H1 (cell line): ENCODE measurements around the gene ATP2C1. TPM values are rescaled to one million over a fixed set of nuclear protein-coding genes. Genes with fewer than 3 reads are reported as not detected.

Source experiments
- CTCF ChIA-PET: fragments of 300-600 bp; sonication (Branson Sonifier 250); formaldehyde crosslinking; loops from one replicate; lab custom pipeline; 2021; ENCODE audit not compliant: partially characterized antibody; lab: Charles Lee
- POLR2A ChIA-PET: fragments of 300-600 bp; sonication (Branson Sonifier 250); formaldehyde crosslinking; loops from one replicate; lab custom pipeline; 2021; ENCODE audit warnings: inconsistent platforms; ENCODE audit not compliant: partially characterized antibody; lab: Charles Lee
- DNase-seq, 2 experiments: peaks; one replicate each; pipeline versions ENCODE4 v3.0.0 to v3.0.0-alpha.2; 2010 to 2022; ENCODE audit warnings: low spot score in 2 of 2, low read depth in 1 of 2, mixed read lengths in 1 of 2
- FAIRE-seq: peaks from 2 replicates; lab custom pipeline; 2011; peaks lifted over from hg19 to GRCh38; lab: Jason Lieb, UNC
- H2AFZ ChIP-seq: 2 replicates; pipeline ENCODE4 v1.8.1; 2012; ENCODE audit warnings: low read length, inconsistent platforms
- H2AK5ac ChIP-seq: 2 replicates; pipeline ENCODE4 v1.6.1; 2013; ENCODE audit warnings: low read depth, low read length
- H2BK120ac ChIP-seq: replicated peaks from 2 replicates; pipeline ENCODE3; 2013; ENCODE audit warnings: low read depth, low read length, inconsistent platforms
- H2BK12ac ChIP-seq: 2 replicates; pipeline ENCODE4 v1.6.1; 2013; ENCODE audit warnings: low read depth, low read length
- H2BK15ac ChIP-seq: 2 replicates; pipeline ENCODE4 v1.6.1; 2013; ENCODE audit warnings: low read length
- H2BK20ac ChIP-seq: 2 replicates; pipeline ENCODE4 v1.6.1; 2013; ENCODE audit warnings: low read length
- H2BK5ac ChIP-seq: 2 replicates; pipeline ENCODE4 v1.6.1; 2013; ENCODE audit warnings: low read depth, low read length
- H3K14ac ChIP-seq: 2 replicates; pipeline ENCODE4 v1.6.1; 2013; ENCODE audit warnings: inconsistent platforms; ENCODE audit not compliant: insufficient read length
- H3K18ac ChIP-seq: 2 replicates; pipeline ENCODE4 v1.6.1; 2013; ENCODE audit warnings: low read length; ENCODE audit errors: extremely low read depth
- H3K23ac ChIP-seq: 2 replicates; pipeline ENCODE4 v1.6.1; 2013; ENCODE audit warnings: inconsistent platforms; ENCODE audit not compliant: insufficient read length
- H3K23me2 ChIP-seq: 2 replicates; pipeline ENCODE4 v1.6.1; 2013; ENCODE audit warnings: low read depth, low read length
- H3K27ac ChIP-seq: 2 replicates; pipeline ENCODE4 v1.6.1; 2011; ENCODE audit warnings: low read depth, low read length, inconsistent platforms
- H3K27me3 ChIP-seq, 4 experiments: replicated peaks in 1 of 4; 1 replicate in 1 of 4; 2 replicates in 3 of 4; pipeline versions ENCODE4 v1.6.1 to v1.8.1; 2011 to 2013; ENCODE audit warnings: low read length in 3 of 4, mild to moderate bottlenecking in 3 of 4, inconsistent platforms in 2 of 4, mixed read lengths in 2 of 4, moderate library complexity in 1 of 4; ENCODE audit not compliant: control insufficient read depth in 3 of 4, insufficient read depth in 3 of 4; ENCODE audit errors: extremely low read depth in 1 of 4
- H3K36me3 ChIP-seq, 4 experiments: 2 replicates each; pipeline versions ENCODE4 v1.6.1 to v1.8.1; 2011 to 2013; ENCODE audit warnings: mild to moderate bottlenecking in 4 of 4, low read length in 3 of 4, moderate library complexity in 2 of 4, control low read depth in 1 of 4, inconsistent platforms in 1 of 4; ENCODE audit not compliant: insufficient read depth in 4 of 4, control insufficient read depth in 2 of 4
- H3K4ac ChIP-seq: replicated peaks from 2 replicates; pipeline ENCODE3; 2013; ENCODE audit warnings: low read length, low read depth, mixed read lengths, inconsistent platforms; ENCODE audit not compliant: insufficient read length
- H3K4me1 ChIP-seq, 4 experiments: replicated peaks in 1 of 4; 1 replicate in 1 of 4; 2 replicates in 3 of 4; pipeline versions ENCODE4 v1.6.1 to v1.8.1; 2011 to 2013; ENCODE audit warnings: low read length in 3 of 4, inconsistent platforms in 2 of 4, mixed read lengths in 1 of 4; ENCODE audit not compliant: insufficient read depth in 4 of 4, control insufficient read depth in 3 of 4
- H3K4me2 ChIP-seq, 2 experiments: 2 replicates each; pipeline versions ENCODE4 v1.6.1 to v1.8.1; 2011 to 2013; ENCODE audit warnings: low read depth in 2 of 2, low read length in 2 of 2, control low read depth in 1 of 2, inconsistent platforms in 1 of 2, mild to moderate bottlenecking in 1 of 2; ENCODE audit not compliant: insufficient read depth in 1 of 2
- H3K4me3 ChIP-seq, 4 experiments: fragments of 200-600, 300-600 bp in 1 of 4; sonication (generic), shearing (Covaris generic), sonication (Bioruptor Twin) in 1 of 4; 2 replicates each; pipeline versions ENCODE4 v1.5.1 to v1.8.1; 2011 to 2016; ENCODE audit warnings: low read length in 4 of 4, low read depth in 3 of 4, control low read depth in 2 of 4, inconsistent platforms in 2 of 4, mild to moderate bottlenecking in 2 of 4, mixed read lengths in 1 of 4, moderate library complexity in 1 of 4; ENCODE audit not compliant: insufficient read depth in 2 of 4; ENCODE audit errors: extremely low read depth in 1 of 4
- H3K56ac ChIP-seq: replicated peaks from 2 replicates; pipeline ENCODE3; 2013; ENCODE audit warnings: low read depth, mild to moderate bottlenecking, mixed read lengths, low read length, inconsistent platforms; ENCODE audit not compliant: insufficient read length
- H3K79me1 ChIP-seq: 2 replicates; pipeline ENCODE4 v1.6.1; 2013; ENCODE audit warnings: low read depth, low read length, control low read depth
- H3K79me2 ChIP-seq, 2 experiments: 2 replicates each; pipeline versions ENCODE4 v1.6.1 to v1.8.1; 2012 to 2013; ENCODE audit warnings: low read length in 2 of 2, mild to moderate bottlenecking in 2 of 2, inconsistent platforms in 1 of 2; ENCODE audit not compliant: insufficient read depth in 2 of 2, control insufficient read depth in 1 of 2
- H3K9ac ChIP-seq, 4 experiments: replicated peaks in 1 of 4; 1 replicate in 1 of 4; 2 replicates in 3 of 4; pipeline versions ENCODE4 v1.6.1 to v1.8.1; 2011 to 2013; ENCODE audit warnings: low read depth in 3 of 4, low read length in 3 of 4, control low read depth in 2 of 4, mild to moderate bottlenecking in 2 of 4, moderate library complexity in 2 of 4, inconsistent platforms in 1 of 4; ENCODE audit errors: extremely low read depth in 1 of 4
- H3K9me3 ChIP-seq, 2 experiments: 2 replicates each; pipeline versions ENCODE4 v1.6.1 to v1.8.1; 2012 to 2013; ENCODE audit warnings: mild to moderate bottlenecking in 2 of 2, moderate library complexity in 2 of 2, control low read depth in 1 of 2, inconsistent platforms in 1 of 2, low read depth in 1 of 2, low read length in 1 of 2, mixed read lengths in 1 of 2; ENCODE audit not compliant: insufficient read depth in 2 of 2
- H4K20me1 ChIP-seq, 2 experiments: replicated peaks in 1 of 2; 2 replicates each; pipeline versions ENCODE3 to v1.8.1; 2011 to 2013; ENCODE audit warnings: inconsistent platforms in 2 of 2, low read length in 2 of 2, mild to moderate bottlenecking in 1 of 2; ENCODE audit not compliant: insufficient read depth in 2 of 2, control insufficient read depth in 1 of 2
- H4K5ac ChIP-seq: 2 replicates; pipeline ENCODE4 v1.6.1; 2013; ENCODE audit warnings: low read length, low read depth, mixed read lengths, inconsistent platforms; ENCODE audit not compliant: insufficient read length
- H4K8ac ChIP-seq: 2 replicates; pipeline ENCODE4 v1.8.0; 2013; ENCODE audit warnings: mild to moderate bottlenecking, moderate library complexity, low read length, inconsistent platforms; ENCODE audit not compliant: insufficient read depth; ENCODE audit errors: extremely low read depth
- H4K91ac ChIP-seq: replicated peaks from 2 replicates; pipeline ENCODE3; 2013; ENCODE audit warnings: low read length, mixed read lengths, inconsistent platforms; ENCODE audit not compliant: insufficient read length
- BACH1 ChIP-seq: IDR thresholded peaks from 2 replicates; pipeline ENCODE4 v1.6.1; 2012; ENCODE audit warnings: low read length, improper control_type of control experiment
- E2F6 ChIP-seq: IDR thresholded peaks from 2 replicates; pipeline ENCODE4 v1.6.1; 2012; ENCODE audit warnings: inconsistent platforms
- EGR1 ChIP-seq: IDR thresholded peaks from 2 replicates; pipeline ENCODE4 v1.6.1; 2011; ENCODE audit warnings: low read depth, low read length, borderline replicate concordance
- EZH2 ChIP-seq: fragments of 200-600 bp; sonication (generic); IDR thresholded peaks from 2 replicates; pipeline ENCODE4 v1.7.1; 2012; ENCODE audit warnings: low read depth, mild to moderate bottlenecking, moderate library complexity, low read length, inconsistent platforms; ENCODE audit not compliant: severe bottlenecking
- KDM1A ChIP-seq: fragments of 200-600, 300-600 bp; sonication (generic); IDR thresholded peaks from 2 replicates; pipeline ENCODE4 v1.7.1; 2016; ENCODE audit warnings: mild to moderate bottlenecking, low read length, borderline replicate concordance
- WGBS, 2 experiments: shearing (Covaris generic) in 1 of 2; methylation state at CpG; one replicate each; pipeline versions ENCODE4 v1.1.6 to v1.1.7; 2013 to 2015; ENCODE audit warnings: low lambda C conversion rate in 2 of 2, mixed read lengths in 2 of 2, inconsistent platforms in 1 of 2, low coverage in 1 of 2, missing lambda C conversion rate in 1 of 2; ENCODE audit not compliant: insufficient replicate concordance in 2 of 2, insufficient coverage in 1 of 2, insufficient read length in 1 of 2; ENCODE audit errors: extremely low coverage in 1 of 2, missing lambda C conversion rate in 1 of 2; 5-methylcytosine and 5-hydroxymethylcytosine counted together
- polyA plus RNA-seq, 7 experiments: library from polyadenylated mRNA; depleted of rRNA in 3 of 7; stranded (reverse) in 5 of 7; unstranded in 2 of 7; fragments of >200 nt in 5 of 7; fragments of 200-250 nt in 2 of 7; gene quantifications; 1 replicate in 5 of 7; 2 replicates in 1 of 7; 4 replicates in 1 of 7; pipeline versions ENCODE4 v1.2.1 to v1.2.3, GENCODE V29; 2011 to 2013; ENCODE audit warnings: missing spikeins in 2 of 7, mixed read lengths in 2 of 7
- total RNA-seq: library from RNA; stranded (reverse); fragmentation: NEBNext Ultra II Directional; extraction: Animal tissue kit (Norgen Biotek cat#: 25700); gene quantifications from 2 replicates; pipeline ENCODE4 v1.2.1, GENCODE V29; 2021
- TF ChIP-seq, protein P1 (sequence below): IDR thresholded peaks from 2 replicates; pipeline ENCODE4 v1.6.1; 2012; ENCODE audit warnings: low read length, inconsistent platforms

Gene ATP2C1
- total and polyA plus RNA-seq, 2 of the 8 experiments (the other 6 are each of a cell fraction or from before 2014, with no cell fraction given) = 50.7 to 68.5 TPM

DNA sequence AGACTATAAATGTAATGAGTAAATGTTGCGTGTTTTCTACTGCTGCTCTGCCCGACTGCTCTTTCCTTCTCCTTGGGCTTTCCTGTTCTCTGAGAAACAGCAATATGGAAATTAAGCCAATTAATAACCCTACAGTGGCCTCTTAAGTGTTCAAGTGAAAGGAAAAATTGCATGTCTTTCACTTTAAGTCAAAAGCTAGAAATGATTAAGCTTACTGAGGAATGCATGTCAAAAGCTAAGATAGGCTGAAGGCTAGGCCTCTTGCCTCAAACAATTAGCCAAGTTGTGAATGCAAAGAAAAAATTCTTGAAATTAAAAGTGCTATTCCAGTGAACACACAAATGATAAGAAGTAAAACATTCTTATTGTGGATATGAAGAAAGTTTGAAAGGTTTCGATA is 55.0 kb downstream of the ATP2C1 start:
- Histone ChIP-seq H2BK15ac (no peak overlapping the region), H2AK5ac (no peak overlapping the region), H3K79me2 (0 out of 4 replicates have a peak, but pooled peaks cover 0 to 2% of the 10 kb centered on the region in 2 experiments), H3K23ac (no peak overlapping the region), H3K14ac (no peak overlapping the region), H4K20me1 (peaks cover 0 to 2% of the 10 kb centered on the region in 2 experiments), H3K27ac (no peak overlapping the region), H4K91ac (no peak overlapping the region), H3K4me1 (no peaks in the 10 kb centered on the region), H3K18ac (no peak overlapping the region), H3K27me3 (no peaks in the 10 kb centered on the region), H4K5ac (no peak overlapping the region), H3K4me2 (no peak overlapping the region), H3K79me1 (no peaks in the 10 kb centered on the region), H4K8ac (no peak overlapping the region), H2BK120ac (no peak overlapping the region), H3K56ac (no peak overlapping the region), H2BK20ac (no peak overlapping the region), H3K4me3 (no peak overlapping the region), H3K23me2 (no peaks in the 10 kb centered on the region), H3K4ac (no peak overlapping the region), H2AFZ (no peak overlapping the region), H3K9ac (no peak overlapping the region), H3K36me3 (peaks cover 3 to 22% (median 10%) of the 10 kb centered on the region in 4 experiments; a peak in 6 of 8 replicates), H2BK12ac (no peak overlapping the region), H3K9me3 (no peaks in the 10 kb centered on the region), H2BK5ac (no peak overlapping the region)
- FAIRE-seq = no peak
- POLR2A ChIA-PET = no interaction called here
- TF ChIP-seq BACH1 = no peak
- TF ChIP-seq EGR1 = no peak
- TF ChIP-seq E2F6 = no peak
- no peak for TF ChIP-seq KDM1A
- TF ChIP-seq EZH2 = no peak
- TF ChIP-seq, protein P1, sequence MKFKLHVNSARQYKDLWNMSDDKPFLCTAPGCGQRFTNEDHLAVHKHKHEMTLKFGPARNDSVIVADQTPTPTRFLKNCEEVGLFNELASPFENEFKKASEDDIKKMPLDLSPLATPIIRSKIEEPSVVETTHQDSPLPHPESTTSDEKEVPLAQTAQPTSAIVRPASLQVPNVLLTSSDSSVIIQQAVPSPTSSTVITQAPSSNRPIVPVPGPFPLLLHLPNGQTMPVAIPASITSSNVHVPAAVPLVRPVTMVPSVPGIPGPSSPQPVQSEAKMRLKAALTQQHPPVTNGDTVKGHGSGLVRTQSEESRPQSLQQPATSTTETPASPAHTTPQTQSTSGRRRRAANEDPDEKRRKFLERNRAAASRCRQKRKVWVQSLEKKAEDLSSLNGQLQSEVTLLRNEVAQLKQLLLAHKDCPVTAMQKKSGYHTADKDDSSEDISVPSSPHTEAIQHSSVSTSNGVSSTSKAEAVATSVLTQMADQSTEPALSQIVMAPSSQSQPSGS = no peak
- CTCF ChIA-PET = interaction anchor here (0.6 to 1.2 kb wide), 2 partner anchors 55 to 498 kb away, joined by 3 read pairs; partner anchors contain the start of gene ATP2C1
- 92% methylated on average over 3 of the region's 3 CpGs; no CpG with 5 or more reads in 1 of the 2 experiments for WGBS, 2 experiments
- DNase-seq = no peak
